Ovary (tissue), 3 donors: Measurements from ENCODE around the gene PTPN1.

Experiments
- CTCF ChIP-seq, 3 donors: fragments of 450-650 bp in 2 of 3; fragments of 200-600 bp in 1 of 3; IDR thresholded peaks; one replicate each; pipeline versions ENCODE4 v1.5.1 to v1.8.0; 2016 to 2022; ENCODE audit warnings: antibody characterized with exemption in 3 of 3, mild to moderate bottlenecking in 1 of 3
- EP300 ChIP-seq: sonication (generic); formaldehyde crosslinking; IDR thresholded peaks from one replicate; pipeline ENCODE4 v1.6.1; 2017; ENCODE audit warnings: antibody characterized with exemption
- POLR2A ChIP-seq: fragments of 450-650 bp; IDR thresholded peaks from one replicate; pipeline ENCODE4 v1.6.1; 2017; ENCODE audit warnings: antibody characterized with exemption, mild to moderate bottlenecking, moderate library complexity
- donor health status: DM: no; HTN: no; CAD: no.

- no peak for TF ChIP-seq POLR2A
- no peak for TF ChIP-seq EP300
- no peak for TF ChIP-seq CTCF (IDR thresholded peaks at IDR 0.05)
Observed at GRCh38 chr20:50533061-50533460, 22.9 kb downstream of the PTPN1 start.
